ENCODE measurements around the gene AGAP6.
"Not testable (repeated sequence)": the region's sequence is repeated elsewhere in the genome, so short reads cannot be mapped to it uniquely, and the experiment has no call there.

GRCh38 chr10:49952006-49952405, 36.2 kb upstream of the AGAP6 start:
- TF ChIP-seq CTCF, POLR2A (IDR thresholded peaks at IDR 0.05): not testable (repeated sequence)

All from testis (tissue), 2 donors.